GM19468 (cell line): ENCODE data around the gene SMARCC1.

ENCODE experiments used
- ATAC-seq: cut with Tn5 transposase; IDR thresholded peaks from one replicate; pipeline ENCODE4 v1.9.1; 2021; ENCODE audit warnings: mild to moderate bottlenecking, moderate library complexity, moderate number of reproducible peaks; ENCODE audit not compliant: unreplicated experiment; ENCODE audit errors: extremely low read depth

The SMARCC1 gene

DNA sequence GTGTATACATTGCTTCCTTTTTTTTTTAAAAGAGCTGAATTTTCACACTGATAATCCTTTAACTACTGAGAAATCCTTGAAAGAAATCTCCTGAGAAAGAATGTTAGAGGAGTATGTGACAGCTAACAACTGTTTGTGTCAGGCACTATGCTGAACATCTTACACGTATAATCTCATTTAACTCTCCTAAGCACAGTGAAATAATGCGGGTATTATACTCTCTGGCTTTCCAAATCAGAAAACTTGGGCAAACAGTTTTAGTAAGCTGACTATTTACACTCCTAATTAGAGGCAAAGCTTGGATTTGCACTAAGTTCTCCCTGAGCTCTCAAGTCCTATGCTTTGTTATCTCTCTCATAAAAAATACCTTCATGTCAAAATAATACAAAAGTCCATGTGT lies 69.3 kb downstream of the SMARCC1 start:
- no peak for ATAC-seq

DNA sequence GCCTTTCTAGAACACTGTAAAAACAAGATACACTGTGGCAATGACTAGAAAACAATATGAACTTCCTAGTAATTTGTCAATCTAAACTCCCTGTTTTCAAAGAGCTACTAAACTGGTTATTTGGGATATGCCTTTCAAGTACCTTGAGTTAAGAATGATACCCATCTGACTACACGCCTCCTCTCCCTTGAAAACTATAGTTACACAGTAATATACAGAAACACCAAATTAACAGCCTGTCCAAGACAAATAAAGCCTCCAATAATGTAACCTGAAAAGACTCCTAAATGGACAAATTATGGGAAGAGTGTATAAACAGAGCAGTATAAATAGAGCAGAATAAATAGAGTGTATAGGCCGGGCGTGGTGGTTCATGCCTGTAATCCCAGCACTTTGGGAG lies 70.1 kb downstream of the SMARCC1 start:
- no peak for ATAC-seq

DNA sequence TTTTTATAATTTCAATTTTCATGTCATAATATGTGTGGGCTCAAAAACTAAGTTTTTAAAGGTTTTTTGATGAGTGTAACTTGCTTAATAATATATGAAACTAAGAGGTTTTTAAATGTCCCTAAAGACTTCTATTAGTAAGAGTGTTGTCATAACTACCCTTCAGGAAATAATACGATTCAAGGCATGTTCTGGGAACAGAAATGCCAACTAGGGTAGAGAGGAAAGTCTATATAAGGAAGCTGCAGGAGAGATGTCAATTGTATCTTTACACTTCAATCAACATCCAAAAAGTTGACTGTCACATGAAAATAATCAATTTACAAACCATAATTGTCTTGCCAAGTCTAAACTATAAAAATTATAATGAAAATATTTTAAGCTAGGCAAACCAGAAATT lies 76.3 kb downstream of the SMARCC1 start:
- no peak for ATAC-seq

DNA sequence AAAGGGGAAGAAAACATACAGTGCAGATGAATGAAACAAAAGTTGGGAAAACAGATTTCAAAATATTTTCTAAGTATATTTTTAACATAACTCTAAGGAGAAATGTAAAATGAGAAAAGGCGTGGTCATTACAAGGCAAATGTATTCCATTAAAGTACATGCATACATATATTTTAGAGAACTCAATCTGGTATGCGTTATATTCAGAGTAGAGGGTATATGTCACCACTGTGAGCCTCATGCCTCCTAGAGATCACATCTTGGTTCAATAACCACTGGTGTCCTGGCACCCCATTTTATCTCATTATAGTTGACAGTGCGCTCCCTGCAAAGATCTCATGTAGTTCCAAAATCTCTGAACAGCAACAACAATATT lies 77.5 kb downstream of the SMARCC1 start:
- no peak for ATAC-seq

DNA sequence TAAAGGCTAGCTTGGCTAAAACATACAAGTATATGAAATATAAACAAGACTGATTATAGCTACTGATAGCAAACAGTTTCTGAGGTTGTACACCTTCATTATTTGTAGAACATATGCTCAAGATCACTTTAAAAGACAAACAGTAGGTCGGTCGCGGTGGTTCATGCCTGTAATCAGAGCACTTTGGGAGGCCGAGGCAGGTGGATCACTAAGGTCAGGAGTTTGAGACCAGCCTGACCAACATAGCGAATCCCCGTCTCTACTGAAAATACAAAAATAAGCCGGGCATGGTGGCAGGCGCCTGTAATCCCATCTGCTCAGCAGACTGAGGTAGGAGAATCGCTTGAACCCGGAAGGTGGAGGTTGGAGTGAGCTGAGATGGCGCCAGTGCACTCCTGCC lies 80.3 kb downstream of the SMARCC1 start:
- ATAC-seq = no peak

DNA sequence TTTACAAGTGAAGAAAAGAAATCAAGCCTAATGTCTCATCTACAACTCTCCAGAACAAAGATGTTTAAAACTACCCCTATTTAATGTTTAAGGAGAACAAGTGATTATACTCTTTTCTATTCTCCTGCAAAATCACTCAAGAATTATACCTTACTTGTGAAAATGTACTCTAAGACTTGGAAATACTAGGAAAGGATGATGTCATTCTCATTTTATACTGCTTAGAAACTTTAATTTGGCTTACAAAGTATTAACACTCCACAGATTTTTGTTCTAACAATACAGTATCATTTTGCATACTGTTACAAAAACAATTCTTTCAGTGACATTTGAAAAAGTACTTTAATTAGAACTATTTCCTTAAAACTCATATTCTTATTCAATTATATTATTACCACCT lies 89.5 kb downstream of the SMARCC1 start:
- ATAC-seq = no peak

DNA sequence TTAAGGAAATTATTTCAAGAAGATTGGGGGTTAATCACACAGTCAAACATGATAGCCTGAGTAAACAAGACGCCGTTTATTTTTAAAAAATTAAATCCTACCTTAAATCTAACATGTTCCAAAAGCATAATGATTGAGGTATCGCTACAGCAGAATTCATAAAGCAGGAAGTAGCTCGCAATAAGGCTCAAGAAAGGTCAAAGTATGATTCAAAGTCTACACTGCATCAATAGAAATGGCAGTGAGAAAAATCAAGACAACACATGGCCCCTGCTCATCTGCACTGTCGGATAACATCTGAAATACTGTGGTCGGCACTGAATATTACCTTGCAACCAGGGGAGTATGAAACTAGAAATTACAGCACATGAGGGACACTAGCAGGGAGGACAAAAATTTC lies 93.2 kb downstream of the SMARCC1 start:
- no peak for ATAC-seq

DNA sequence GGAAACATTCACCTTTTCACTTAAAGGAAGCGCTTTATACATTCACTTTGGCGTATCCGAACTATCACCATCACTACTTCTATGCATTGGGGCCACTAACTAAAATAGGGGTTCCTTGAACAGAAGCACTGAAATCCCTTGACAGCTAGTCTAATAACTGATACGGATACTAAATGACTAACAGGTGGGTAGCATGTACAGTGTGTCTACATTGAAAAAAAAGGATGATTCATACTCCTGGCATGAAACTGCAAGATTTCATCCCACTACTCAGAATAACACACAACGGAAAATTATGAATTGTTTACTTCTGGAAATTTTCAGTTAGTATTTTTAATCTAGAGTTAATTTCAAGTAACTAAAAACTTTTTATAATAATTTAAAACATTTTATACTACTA lies 96.7 kb downstream of the SMARCC1 start:
- ATAC-seq = no peak

DNA sequence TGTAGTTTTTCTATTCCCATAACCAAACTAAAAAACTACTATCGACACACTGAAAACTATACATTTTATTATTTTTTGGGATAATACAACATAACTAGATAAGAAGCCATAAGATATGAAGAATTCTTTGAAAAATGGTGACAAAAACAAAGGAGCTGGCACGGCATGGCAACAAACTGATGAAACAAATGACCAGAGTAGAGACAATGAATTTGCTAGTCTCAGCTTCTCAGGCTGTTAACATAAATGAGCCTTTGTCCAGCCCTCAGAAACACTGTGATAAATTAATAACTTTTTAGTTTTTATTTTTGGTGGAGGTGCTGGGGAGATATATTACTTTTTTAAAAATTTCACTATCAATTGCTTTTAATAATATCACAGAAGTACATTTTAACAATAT lies 100.7 kb downstream of the SMARCC1 start:
- no peak for ATAC-seq

DNA sequence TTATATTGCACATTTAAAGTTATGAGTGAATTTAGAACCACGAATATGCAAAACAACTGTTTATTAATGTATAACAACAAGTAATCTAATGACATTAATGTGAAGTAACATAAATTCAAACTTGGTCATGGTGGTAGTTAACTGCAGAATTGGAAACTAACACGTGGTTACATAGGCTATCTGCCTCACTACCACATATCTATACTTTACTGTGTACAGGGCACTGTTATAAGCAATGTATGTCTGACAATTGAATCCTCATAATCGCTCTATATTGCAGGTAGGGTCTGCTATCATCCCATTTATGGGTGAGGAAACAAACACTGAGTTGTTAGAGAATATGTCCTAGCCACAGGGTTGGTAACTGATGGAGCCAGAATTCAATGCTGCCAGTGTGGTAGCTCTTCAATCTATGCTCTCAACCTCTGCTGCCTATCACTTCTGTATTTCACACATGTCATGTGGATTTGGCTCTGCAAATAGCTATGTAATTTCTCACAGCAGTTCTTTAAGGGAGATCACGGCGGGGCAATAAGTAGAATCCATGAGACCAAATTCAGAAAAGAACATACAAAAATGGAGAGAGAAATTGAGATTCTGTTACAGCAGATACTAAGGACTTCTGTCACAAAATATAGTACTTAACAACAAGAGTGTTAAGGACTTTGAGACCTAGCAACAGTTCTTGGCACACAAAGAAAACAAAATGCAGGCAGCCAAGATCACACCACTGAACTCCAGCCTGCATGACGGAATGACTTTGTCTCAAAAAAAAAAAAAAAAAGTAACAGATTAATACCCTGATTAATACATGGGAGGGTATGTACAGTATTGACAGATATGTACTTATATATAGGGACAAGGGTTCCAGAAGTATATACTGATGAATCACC lies 103.0 kb downstream of the SMARCC1 start:
- no peak for ATAC-seq

DNA sequence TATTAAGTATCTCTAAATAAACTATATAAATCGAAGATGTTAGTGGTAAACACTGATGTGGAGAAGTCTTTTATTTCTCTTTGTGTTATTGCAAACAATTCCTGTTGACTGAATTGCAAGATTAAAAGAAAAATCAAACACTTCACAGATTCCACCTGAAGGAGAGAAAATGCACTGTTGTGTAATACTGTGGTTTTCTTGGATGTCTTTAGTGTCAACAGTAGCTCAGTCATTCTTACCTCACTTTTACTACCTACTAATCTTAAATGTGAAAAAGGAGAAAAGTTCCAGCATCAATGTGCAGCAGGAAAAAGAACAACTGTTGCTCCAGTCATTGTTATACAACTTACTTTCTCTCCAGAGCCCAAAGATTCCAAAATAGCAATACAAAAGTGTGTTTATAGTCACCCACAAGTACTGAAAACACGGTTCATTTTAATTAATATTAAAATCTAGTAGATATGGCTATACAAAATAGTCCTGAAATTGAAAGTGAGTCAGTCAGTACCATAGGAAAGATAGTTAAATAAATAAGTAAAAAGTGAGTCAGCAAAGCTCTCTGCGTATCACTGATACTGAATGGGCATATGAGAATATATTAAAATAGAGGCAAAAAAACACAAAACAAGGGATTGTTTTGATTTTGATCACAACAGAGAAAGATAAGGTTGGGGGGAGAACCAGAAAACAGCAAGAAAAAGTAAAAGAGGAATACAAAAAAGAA lies 112.5 kb downstream of the SMARCC1 start:
- no peak for ATAC-seq

DNA sequence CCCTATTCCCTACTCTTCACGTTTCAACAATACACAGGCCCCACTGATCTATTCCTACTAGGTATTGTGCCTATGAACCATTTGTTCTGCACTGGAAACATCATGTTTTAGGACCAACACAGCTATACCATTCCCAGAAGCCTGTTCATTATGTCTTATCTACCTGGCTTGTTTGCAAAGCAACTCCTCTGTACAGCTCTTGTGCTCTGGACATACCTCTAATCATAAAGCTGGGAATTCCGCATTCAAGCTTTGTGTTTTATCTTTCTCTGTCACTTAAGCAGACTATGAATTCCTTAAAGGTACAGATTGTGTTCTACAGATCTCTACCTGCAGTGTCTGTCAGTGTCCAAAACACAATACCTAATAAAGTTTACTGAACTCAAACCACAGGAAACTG lies 115.6 kb downstream of the SMARCC1 start:
- no peak for ATAC-seq

DNA sequence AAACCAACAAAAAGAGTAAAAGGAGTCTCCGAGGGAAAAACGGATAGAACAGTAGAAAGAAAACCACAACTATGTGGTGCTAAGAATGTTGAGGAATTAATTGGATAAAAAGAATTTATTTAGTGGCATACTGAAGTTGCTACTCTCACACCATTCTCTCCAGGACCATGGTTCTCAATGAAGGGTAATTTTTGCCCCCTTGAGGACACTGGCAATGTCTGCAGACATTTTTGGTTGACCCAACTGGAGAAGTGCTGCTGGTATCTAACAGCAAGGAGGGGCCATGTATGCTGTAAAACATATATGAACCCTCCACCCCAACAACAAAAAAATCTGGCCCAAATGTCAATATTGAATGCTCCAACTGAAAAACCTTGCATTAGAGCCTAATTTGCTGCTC lies 117.2 kb downstream of the SMARCC1 start:
- no peak for ATAC-seq

DNA sequence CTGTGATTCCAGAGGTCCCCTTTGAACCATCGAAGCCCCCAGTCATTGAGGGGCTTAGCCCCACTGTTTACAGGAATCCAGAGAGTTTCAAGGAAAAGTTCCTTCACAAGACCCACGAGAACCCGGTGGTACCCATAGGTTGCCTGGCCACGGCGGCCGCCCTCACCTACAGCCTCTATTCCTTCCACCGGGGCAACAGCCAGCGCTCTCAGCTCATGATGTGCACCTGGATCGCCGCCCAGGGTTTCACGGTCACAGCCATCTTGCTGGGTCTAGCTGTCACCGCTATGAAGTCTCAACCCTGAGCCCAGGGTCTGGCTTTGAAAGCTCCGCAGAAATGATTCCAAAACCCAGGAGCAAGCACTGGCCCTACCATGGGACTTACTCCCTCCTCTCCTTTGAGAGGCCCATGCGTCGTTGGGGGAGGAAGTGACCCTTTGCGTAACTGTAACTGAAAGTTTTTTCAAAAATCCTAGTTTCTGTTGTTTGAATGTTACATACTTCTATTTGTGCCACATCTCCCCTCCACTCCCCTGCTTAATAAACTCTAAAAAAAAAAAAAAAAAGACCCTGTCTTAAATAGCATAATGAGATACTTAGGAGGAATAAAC lies 118.0 kb downstream of the SMARCC1 start:
- no peak for ATAC-seq

DNA sequence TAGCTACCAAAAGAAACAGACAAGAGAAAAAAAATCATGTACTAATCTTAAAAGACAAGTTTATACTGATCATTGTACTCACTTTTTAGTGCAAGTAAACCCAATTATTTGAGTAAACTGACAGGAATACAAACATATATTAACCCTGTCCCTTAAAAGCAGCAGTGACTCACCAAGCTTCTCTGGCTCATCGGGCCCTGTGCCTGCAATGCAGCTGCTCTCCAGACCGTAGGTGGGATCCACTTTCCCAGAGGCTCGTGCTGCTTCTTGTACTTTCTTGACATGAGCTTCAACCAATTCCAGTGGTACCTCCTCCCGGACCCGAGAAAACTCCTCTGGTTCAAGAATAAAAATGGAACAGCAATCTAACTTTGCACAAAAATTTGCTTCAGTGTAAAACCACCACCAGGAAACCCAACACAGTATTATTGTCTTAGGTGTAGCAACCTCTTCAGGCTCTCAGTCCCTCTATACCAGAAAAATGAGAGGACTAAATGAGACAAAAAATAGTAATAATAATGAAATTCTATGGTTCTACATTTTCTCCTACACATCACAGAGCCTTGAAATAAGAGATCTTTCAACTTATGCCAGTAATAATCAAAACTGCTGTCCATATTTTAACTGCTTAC lies 120.5 kb downstream of the SMARCC1 start:
- no peak for ATAC-seq

DNA sequence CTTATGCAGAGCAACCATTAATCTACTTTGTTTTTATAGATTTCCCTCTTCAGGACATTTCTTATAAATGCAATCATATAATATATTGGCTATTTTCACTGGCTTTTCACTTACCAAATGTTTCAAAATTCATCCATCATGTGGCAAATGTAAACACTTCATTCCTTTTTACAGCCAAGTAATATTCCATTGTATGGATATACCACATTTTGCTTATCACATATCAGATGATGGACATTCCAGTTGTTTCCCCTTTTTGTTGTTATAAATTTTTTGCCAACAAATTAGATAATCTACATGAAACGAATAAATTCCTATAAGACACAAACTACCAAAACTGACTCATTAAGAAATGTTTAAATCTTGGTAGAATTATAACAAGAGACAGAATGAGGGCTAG lies 123.2 kb downstream of the SMARCC1 start:
- no peak for ATAC-seq

DNA sequence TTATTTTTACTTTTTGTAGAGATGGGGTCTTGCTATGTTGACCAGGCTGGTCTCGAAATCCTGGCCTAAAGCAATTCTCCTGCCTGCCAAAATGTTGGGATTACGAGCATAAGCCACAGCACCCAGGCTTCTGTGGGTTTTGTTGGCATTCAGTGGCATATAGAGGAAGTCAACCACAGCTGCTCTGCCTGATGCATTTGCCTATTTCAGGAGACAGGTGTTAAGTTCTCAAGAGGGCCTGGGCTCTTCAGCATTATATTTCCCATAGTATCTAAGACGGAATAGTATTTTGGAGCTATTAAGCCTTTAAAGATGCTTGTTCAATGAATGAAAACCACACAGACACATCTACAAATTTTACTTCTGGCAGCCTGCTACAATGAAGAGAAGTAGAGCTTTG lies 129.6 kb downstream of the SMARCC1 start:
- ATAC-seq = no peak

DNA sequence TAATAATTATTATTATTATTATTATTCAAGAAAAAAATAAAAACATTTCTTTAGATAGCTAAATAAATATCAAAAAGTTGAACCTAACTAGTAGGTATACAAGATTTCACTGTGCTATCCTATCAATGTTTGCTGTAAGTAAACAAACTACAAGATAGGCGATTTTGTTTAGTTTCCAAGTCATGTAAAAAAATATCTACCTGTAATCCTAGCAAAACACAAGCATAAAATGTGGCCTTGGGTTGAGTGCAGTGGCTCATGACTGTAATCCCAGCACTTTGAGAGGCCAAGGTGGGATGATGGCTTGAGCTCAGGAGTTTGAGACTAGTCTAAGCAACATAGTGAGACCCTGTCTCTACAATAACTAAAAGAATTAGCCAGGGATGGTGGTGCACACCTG lies 131.4 kb downstream of the SMARCC1 start:
- ATAC-seq = no peak

DNA sequence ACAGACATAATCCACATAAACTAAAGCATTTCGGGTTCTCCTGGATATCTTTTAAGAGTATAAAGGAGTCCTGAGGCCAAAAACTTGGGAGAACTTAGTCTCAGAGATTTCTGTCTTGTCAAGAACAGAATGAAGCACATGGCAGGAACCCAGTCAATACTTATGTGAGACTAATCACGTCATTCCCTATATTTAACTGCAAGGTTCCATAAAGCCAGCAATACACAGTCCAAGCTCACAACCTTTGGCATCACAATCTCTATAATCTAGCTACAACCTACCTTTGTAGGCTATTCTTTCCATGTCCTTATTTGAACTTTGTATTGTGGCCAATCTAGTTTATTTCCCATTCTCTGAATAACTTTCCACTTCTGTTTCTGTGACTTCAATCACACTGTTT lies 134.1 kb downstream of the SMARCC1 start:
- ATAC-seq = no peak

DNA sequence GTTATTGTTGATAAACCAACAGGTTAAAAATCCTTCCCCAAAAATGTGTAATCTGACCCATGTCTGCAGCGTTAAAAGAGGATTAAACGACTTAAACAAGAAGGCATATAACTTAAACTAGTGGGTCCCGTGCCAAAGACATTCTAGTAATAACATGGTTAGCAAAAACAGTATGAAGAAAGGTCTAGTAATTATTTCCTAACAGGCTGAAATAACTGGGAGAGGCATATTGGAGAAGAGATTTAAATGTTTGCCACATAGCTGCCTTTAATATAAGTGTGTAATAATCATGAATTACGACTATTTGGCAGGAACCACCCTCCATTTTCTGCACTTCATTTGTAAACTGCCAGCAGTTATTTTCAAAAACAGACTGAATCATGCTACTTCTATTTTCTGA lies 135.3 kb downstream of the SMARCC1 start:
- ATAC-seq = no peak

DNA sequence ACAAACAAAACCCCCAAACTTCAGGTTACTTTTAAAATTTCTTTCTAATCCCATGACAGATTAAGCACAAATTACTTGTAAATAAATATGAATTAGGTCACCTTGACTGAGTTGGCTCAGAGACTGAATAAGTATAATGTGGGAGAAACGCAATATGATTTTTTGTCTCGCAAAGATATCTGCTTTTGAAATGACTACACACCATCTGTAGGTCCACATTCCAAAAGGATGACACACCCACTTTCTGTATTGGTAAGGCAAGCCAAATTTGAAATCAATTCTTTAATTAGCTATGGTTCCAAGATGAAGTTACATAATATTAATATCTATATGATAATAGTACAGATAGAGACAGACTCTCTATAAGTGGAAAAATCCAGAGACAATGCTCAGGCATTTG lies 136.1 kb downstream of the SMARCC1 start:
- ATAC-seq = no peak
